ENCODE data around the gene GPR137. TPM values are rescaled to one million over a fixed set of nuclear protein-coding genes. Genes with fewer than 3 reads are reported as not detected.
A peak's percentile ranks its signal among the peaks of the same experiment; 100 is the strongest.

GPR137 gene
- total and polyA plus RNA-seq, 2 experiments from 2014 or later: 16.3 to 32.5 TPM

DNA sequence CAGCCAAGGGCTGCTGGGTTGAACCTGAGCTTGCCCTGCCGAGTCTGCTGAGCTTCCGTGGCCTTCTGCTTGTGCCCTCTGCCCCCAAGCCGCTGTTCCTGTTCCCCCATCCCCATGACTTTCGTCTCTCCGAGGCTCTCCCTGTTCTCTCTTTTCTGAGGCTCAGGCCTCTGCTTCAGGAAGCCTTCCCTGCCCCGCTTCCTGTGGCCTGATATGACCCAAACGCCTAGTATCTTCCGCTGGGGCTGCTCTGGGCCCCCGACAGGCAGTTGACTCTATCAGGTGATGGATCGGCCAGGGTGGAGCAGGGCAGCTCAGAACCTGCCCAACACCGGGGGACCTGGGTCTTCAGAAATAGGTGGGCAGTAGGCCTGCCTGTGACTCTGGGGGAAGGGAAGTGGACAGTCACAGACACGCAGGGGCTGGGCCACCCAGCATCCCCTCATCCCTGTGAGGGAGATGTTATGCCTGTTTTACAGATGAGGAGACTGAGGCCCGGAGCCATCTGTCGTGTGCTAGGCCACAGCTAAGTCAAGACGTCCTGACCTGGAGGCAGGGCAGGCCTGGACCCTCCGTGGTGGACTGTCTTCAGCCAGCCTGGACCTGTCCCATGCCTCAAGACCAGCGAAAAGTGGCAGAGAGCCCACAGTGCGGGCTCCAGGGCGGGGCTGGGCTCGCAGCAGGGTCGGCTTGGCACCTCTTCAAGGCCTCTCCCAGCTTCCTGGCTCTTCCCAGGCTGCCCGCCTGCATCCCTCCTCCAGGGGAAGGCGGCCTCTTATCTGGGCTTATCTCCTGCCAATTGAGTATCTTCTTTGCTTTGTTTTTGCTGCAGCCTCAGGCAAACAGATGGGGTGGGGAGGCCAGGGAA, 17.4 kb upstream of the GPR137 start:
- DNase-seq (ENCODE audit: low spot score) (no peak), ATAC-seq (no peak)
- peaks cover 23% of the 10 kb centered on the region for H3K27me3 Mint-ChIP-seq (ENCODE audit: insufficient read depth, low read depth, poor library complexity)
- peak overlapping the region; percentile 73; the same call in 1 of the 2 replicates for H3K27ac Mint-ChIP-seq
- Histone ChIP-seq H3K36me3 (ENCODE audit: insufficient read depth) (no peaks in the 10 kb centered on the region; the same call in 1 of the 2 replicates), H3K4me1 (ENCODE audit: insufficient read depth) (peaks cover 11% of the 10 kb centered on the region; the same call in 1 of the 2 replicates), H3K4me3 (peak overlapping the region; percentile 73), H3K27ac (ENCODE audit: low read depth) (peak overlapping the region; percentile 81), H3K79me2 (replicated peaks; ENCODE audit: insufficient read depth) (no peaks in the 10 kb centered on the region), H3F3A (replicated peaks; ENCODE audit: low read depth) (peaks cover 33% of the 10 kb centered on the region), H3K9me2 (ENCODE audit: insufficient read depth) (no peaks in the 10 kb centered on the region), H3K4me2 (peak overlapping the region; percentile 94), H4K20me1 (replicated peaks; ENCODE audit: insufficient read depth) (no peaks in the 10 kb centered on the region), H2AFZ (no peak overlapping the region), H3K27me3 (ENCODE audit: insufficient read depth) (no peaks in the 10 kb centered on the region)
- no peak for TF ChIP-seq POLR2AphosphoS5 (IDR thresholded peaks at IDR 0.05; ENCODE audit: low read depth)
- no peak for TF ChIP-seq CREB1 (CRISPR knock-in tag; IDR thresholded peaks at IDR 0.05; ENCODE audit: low read depth)
- TF ChIP-seq, protein P1, sequence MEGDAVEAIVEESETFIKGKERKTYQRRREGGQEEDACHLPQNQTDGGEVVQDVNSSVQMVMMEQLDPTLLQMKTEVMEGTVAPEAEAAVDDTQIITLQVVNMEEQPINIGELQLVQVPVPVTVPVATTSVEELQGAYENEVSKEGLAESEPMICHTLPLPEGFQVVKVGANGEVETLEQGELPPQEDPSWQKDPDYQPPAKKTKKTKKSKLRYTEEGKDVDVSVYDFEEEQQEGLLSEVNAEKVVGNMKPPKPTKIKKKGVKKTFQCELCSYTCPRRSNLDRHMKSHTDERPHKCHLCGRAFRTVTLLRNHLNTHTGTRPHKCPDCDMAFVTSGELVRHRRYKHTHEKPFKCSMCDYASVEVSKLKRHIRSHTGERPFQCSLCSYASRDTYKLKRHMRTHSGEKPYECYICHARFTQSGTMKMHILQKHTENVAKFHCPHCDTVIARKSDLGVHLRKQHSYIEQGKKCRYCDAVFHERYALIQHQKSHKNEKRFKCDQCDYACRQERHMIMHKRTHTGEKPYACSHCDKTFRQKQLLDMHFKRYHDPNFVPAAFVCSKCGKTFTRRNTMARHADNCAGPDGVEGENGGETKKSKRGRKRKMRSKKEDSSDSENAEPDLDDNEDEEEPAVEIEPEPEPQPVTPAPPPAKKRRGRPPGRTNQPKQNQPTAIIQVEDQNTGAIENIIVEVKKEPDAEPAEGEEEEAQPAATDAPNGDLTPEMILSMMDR (conservative IDR thresholded peaks at IDR 0.05; ENCODE audit: low read depth in 2 of 2): no peak
- TF ChIP-seq STAT1 (IDR thresholded peaks at IDR 0.05; ENCODE audit: unreplicated experiment): no peak
- TF ChIP-seq EZH2phosphoT487 (IDR thresholded peaks at IDR 0.05; ENCODE audit: unreplicated experiment): no peak
- TF ChIP-seq, protein P2, sequence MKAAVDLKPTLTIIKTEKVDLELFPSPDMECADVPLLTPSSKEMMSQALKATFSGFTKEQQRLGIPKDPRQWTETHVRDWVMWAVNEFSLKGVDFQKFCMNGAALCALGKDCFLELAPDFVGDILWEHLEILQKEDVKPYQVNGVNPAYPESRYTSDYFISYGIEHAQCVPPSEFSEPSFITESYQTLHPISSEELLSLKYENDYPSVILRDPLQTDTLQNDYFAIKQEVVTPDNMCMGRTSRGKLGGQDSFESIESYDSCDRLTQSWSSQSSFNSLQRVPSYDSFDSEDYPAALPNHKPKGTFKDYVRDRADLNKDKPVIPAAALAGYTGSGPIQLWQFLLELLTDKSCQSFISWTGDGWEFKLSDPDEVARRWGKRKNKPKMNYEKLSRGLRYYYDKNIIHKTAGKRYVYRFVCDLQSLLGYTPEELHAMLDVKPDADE (IDR thresholded peaks at IDR 0.05): no peak
- TF ChIP-seq ZNF114 (CRISPR knock-in tag; IDR thresholded peaks at IDR 0.05): no peak
- TF ChIP-seq NANOG (IDR thresholded peaks at IDR 0.05; ENCODE audit: borderline replicate concordance): no peak
- TF ChIP-seq, protein P3, sequence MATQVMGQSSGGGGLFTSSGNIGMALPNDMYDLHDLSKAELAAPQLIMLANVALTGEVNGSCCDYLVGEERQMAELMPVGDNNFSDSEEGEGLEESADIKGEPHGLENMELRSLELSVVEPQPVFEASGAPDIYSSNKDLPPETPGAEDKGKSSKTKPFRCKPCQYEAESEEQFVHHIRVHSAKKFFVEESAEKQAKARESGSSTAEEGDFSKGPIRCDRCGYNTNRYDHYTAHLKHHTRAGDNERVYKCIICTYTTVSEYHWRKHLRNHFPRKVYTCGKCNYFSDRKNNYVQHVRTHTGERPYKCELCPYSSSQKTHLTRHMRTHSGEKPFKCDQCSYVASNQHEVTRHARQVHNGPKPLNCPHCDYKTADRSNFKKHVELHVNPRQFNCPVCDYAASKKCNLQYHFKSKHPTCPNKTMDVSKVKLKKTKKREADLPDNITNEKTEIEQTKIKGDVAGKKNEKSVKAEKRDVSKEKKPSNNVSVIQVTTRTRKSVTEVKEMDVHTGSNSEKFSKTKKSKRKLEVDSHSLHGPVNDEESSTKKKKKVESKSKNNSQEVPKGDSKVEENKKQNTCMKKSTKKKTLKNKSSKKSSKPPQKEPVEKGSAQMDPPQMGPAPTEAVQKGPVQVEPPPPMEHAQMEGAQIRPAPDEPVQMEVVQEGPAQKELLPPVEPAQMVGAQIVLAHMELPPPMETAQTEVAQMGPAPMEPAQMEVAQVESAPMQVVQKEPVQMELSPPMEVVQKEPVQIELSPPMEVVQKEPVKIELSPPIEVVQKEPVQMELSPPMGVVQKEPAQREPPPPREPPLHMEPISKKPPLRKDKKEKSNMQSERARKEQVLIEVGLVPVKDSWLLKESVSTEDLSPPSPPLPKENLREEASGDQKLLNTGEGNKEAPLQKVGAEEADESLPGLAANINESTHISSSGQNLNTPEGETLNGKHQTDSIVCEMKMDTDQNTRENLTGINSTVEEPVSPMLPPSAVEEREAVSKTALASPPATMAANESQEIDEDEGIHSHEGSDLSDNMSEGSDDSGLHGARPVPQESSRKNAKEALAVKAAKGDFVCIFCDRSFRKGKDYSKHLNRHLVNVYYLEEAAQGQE (IDR thresholded peaks at IDR 0.05; ENCODE audit: unreplicated experiment): no peak
- no peak for TF ChIP-seq JUNB (IDR thresholded peaks at IDR 0.05; ENCODE audit: unreplicated experiment)
- H3K9me3 Mint-ChIP-seq: peaks cover 3% of the 10 kb centered on the region; the same call in 2 of the 3 replicates
- H3K4me1 Mint-ChIP-seq: peaks cover 23% of the 10 kb centered on the region
- peak overlapping the region; percentile 94 for H3K4me3 Mint-ChIP-seq
- H3K36me3 Mint-ChIP-seq (ENCODE audit: low read depth): peaks cover 37% of the 10 kb centered on the region

All from GM23338 (cell line).